Measurements from ENCODE around the gene TRAPPC2L.

The TRAPPC2L gene

DNA sequence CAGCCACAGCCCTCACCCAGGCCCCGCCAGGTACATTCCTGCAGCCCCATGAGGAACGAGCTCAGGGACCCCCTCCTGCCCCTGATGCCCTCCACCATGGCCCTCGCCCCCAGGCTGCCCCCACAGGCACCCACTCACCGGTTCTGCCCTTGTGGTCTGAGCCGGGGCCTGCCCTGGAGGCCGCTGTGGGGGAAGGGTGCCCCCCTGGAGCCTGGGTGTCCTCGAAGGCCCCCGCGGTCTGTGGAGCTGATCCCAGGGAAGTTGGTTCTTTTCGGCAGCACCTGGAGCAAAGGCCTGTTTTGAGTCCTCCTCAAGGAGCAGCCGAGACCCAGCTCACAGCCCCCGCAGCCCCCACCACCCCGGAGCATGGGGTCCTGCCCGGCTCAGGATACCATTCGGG is 7.2 kb downstream of the TRAPPC2L start:
- H3K36me3 ChIP-seq (ENCODE audit: control insufficient read depth, insufficient read depth, low read length) = peaks cover 37% of the 10 kb centered on the region
- H3K27ac ChIP-seq (ENCODE audit: low read depth, low read length) = no peak overlapping the region

DNA sequence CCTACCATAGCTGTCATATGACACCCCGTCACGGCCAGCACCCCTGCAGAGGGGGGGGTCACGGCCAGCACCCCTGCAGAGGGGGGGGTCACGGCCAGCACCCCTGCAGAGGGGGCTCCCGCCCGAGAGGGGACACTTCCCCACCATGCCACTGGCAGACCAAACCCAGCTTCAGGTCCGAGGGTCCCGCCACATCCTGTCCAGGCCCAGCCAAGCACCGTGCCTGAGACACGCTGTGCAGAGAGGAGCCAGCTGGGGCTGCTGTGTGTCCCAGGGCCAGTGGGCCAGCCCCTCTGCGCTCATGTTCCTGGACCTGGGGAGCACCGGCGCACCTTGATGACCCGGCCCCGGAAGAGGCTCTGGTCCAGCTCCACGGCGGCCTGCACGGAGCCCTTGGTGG is 7.6 kb downstream of the TRAPPC2L start:
- H3K27ac ChIP-seq (ENCODE audit: low read depth, low read length) = no peak overlapping the region
- no peaks in the 10 kb centered on the region for H3K27me3 ChIP-seq (ENCODE audit: control insufficient read depth, insufficient read depth, low read length)
- H3K4me3 ChIP-seq (ENCODE audit: low read depth, low read length) = no peak overlapping the region
- no peak overlapping the region for H3K9ac ChIP-seq (ENCODE audit: low read depth, low read length)
- peaks cover 32% of the 10 kb centered on the region for H3K36me3 ChIP-seq (ENCODE audit: control insufficient read depth, insufficient read depth, low read length)
- no peaks in the 10 kb centered on the region for H3K4me1 ChIP-seq (ENCODE audit: control insufficient read depth, insufficient read depth, low read length)
- no peaks in the 10 kb centered on the region for H3K9me3 ChIP-seq (ENCODE audit: control insufficient read depth, insufficient read depth, low read length)

More for the DNA sequence above, 7.2 kb downstream of the TRAPPC2L start:
- H3K9ac ChIP-seq (ENCODE audit: low read depth, low read length) = no peak overlapping the region
- no peak overlapping the region for H3K4me3 ChIP-seq (ENCODE audit: low read depth, low read length)
- no peaks in the 10 kb centered on the region for H3K27me3 ChIP-seq (ENCODE audit: control insufficient read depth, insufficient read depth, low read length)
- no peaks in the 10 kb centered on the region for H3K9me3 ChIP-seq (ENCODE audit: control insufficient read depth, insufficient read depth, low read length)
- H3K4me1 ChIP-seq (ENCODE audit: control insufficient read depth, insufficient read depth, low read length) = no peaks in the 10 kb centered on the region

- Histone ChIP-seq H3K4me3 (ENCODE audit: low read depth, low read length) (no peak overlapping the region), H3K9me3 (ENCODE audit: control insufficient read depth, insufficient read depth, low read length) (no peaks in the 10 kb centered on the region), H3K27me3 (ENCODE audit: control insufficient read depth, insufficient read depth, low read length) (no peaks in the 10 kb centered on the region), H3K27ac (ENCODE audit: low read depth, low read length) (no peak overlapping the region), H3K4me1 (ENCODE audit: control insufficient read depth, insufficient read depth, low read length) (no peaks in the 10 kb centered on the region), H3K36me3 (ENCODE audit: control insufficient read depth, insufficient read depth, low read length) (peaks cover 25% of the 10 kb centered on the region), H3K9ac (ENCODE audit: low read depth, low read length) (no peak overlapping the region)
These were observed 8.4 kb downstream of the TRAPPC2L start for GRCh38 chr16:88865310-88865709.

DNA sequence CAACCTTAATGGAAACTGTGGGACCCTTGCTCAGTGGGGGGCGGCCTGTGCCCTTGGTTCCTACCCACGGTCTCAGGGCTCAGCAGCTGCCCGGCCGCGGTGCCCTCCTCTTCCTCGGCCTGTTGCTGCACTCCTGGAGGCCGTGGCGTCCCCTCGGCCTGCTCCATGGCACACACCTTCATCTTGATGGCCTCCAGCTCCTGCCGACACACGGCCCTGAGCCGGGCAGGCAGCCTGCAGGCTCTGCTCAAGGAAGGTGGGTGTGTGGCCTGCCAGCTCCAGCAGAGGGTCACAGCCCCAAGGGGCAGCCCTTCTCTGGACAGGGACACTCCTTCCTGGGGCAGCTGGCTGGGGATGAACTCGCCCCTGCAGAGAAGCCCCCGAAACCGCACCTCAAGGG is 8.8 kb downstream of the TRAPPC2L start:
- Histone ChIP-seq H3K36me3 (ENCODE audit: control insufficient read depth, insufficient read depth, low read length) (peaks cover 20% of the 10 kb centered on the region), H3K9ac (ENCODE audit: low read depth, low read length) (no peak overlapping the region), H3K27ac (ENCODE audit: low read depth, low read length) (no peak overlapping the region), H3K4me3 (ENCODE audit: low read depth, low read length) (no peak overlapping the region), H3K27me3 (ENCODE audit: control insufficient read depth, insufficient read depth, low read length) (no peaks in the 10 kb centered on the region), H3K4me1 (ENCODE audit: control insufficient read depth, insufficient read depth, low read length) (no peaks in the 10 kb centered on the region), H3K9me3 (ENCODE audit: control insufficient read depth, insufficient read depth, low read length) (no peaks in the 10 kb centered on the region)

- Histone ChIP-seq H3K27me3 (ENCODE audit: control insufficient read depth, insufficient read depth, low read length) (no peaks in the 10 kb centered on the region), H3K27ac (ENCODE audit: low read depth, low read length) (no peak within 1 kb of the TSS), H3K9ac (ENCODE audit: low read depth, low read length) (no peak within 1 kb of the TSS), H3K9me3 (ENCODE audit: control insufficient read depth, insufficient read depth, low read length) (no peaks in the 10 kb centered on the region), H3K4me3 (ENCODE audit: low read depth, low read length) (no peak within 1 kb of the TSS), H3K36me3 (ENCODE audit: control insufficient read depth, insufficient read depth, low read length) (peaks cover 14% of the 10 kb centered on the region; the same call in 1 of the 2 replicates), H3K4me1 (ENCODE audit: control insufficient read depth, insufficient read depth, low read length) (no peaks in the 10 kb centered on the region)
These were observed 9.4 kb downstream of the TRAPPC2L start, which contains the start of gene PABPN1L for GRCh38 chr16:88866151-88866920. TSS of gene PABPN1L (minus strand) at chr16:88866660. CDS start at chr16:88866606, 54 bp downstream.

DNA sequence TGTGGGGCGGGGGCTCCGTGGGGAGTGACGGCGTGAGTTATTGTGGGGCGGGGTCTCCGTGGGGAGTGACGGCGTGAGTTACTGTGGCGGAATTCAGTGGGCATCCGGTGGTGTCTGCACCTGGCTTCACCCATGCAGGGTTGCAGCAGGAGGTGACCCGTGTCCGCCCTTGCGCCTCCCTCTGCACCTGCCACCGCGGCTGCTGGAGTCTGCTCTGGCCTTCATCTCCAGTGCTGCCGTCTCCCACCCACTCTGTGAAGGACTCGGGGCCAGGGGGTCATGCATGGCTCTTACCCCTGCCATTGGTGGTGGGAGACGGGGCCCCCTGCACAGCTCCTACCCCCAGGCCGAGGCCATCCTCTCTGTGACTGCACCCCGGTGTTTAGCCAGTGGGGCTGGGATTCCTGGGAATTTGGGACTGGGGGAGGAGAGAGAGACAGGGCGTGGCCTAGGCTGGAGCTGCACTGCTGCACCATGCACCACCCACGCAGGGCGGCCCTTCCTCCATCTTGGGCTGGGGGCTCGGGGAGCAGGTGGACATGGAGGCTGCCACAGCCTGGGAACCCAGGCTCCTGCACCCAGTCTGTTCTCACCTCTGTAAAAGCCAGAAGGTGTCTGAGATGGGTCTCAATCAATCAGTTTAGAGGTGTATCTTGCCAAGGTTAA is 10.8 kb downstream of the TRAPPC2L start:
- Histone ChIP-seq H3K4me3 (ENCODE audit: low read depth, low read length) (no peak overlapping the region), H3K27ac (ENCODE audit: low read depth, low read length) (no peak overlapping the region), H3K36me3 (ENCODE audit: control insufficient read depth, insufficient read depth, low read length) (0 out of 2 replicates have a peak, but pooled peaks cover 1% of the 10 kb centered on the region), H3K4me1 (ENCODE audit: control insufficient read depth, insufficient read depth, low read length) (no peaks in the 10 kb centered on the region), H3K27me3 (ENCODE audit: control insufficient read depth, insufficient read depth, low read length) (no peaks in the 10 kb centered on the region), H3K9me3 (ENCODE audit: control insufficient read depth, insufficient read depth, low read length) (no peaks in the 10 kb centered on the region), H3K9ac (ENCODE audit: low read depth, low read length) (no peak overlapping the region)

GRCh38 chr16:88868974-88869672 is 12.2 kb downstream of the TRAPPC2L start:
- no peaks in the 10 kb centered on the region for H3K36me3 ChIP-seq (ENCODE audit: control insufficient read depth, insufficient read depth, low read length)
- no peak overlapping the region for H3K4me3 ChIP-seq (ENCODE audit: low read depth, low read length)
- H3K9ac ChIP-seq (ENCODE audit: low read depth, low read length) = no peak overlapping the region
- H3K9me3 ChIP-seq (ENCODE audit: control insufficient read depth, insufficient read depth, low read length) = no peaks in the 10 kb centered on the region
- no peak overlapping the region for H3K27ac ChIP-seq (ENCODE audit: low read depth, low read length)
- no peaks in the 10 kb centered on the region for H3K27me3 ChIP-seq (ENCODE audit: control insufficient read depth, insufficient read depth, low read length)
- no peaks in the 10 kb centered on the region for H3K4me1 ChIP-seq (ENCODE audit: control insufficient read depth, insufficient read depth, low read length)

GRCh38 chr16:88869673-88869980 is 12.7 kb downstream of the TRAPPC2L start:
- Histone ChIP-seq H3K9me3 (ENCODE audit: control insufficient read depth, insufficient read depth, low read length) (no peaks in the 10 kb centered on the region), H3K9ac (ENCODE audit: low read depth, low read length) (no peak overlapping the region), H3K27ac (ENCODE audit: low read depth, low read length) (no peak overlapping the region), H3K4me3 (ENCODE audit: low read depth, low read length) (no peak overlapping the region), H3K4me1 (ENCODE audit: control insufficient read depth, insufficient read depth, low read length) (no peaks in the 10 kb centered on the region), H3K36me3 (ENCODE audit: control insufficient read depth, insufficient read depth, low read length) (no peaks in the 10 kb centered on the region), H3K27me3 (ENCODE audit: control insufficient read depth, insufficient read depth, low read length) (no peaks in the 10 kb centered on the region)

GRCh38 chr16:88870608-88871348 is 13.9 kb downstream of the TRAPPC2L start:
- Histone ChIP-seq H3K9me3 (ENCODE audit: control insufficient read depth, insufficient read depth, low read length) (no peaks in the 10 kb centered on the region), H3K9ac (ENCODE audit: low read depth, low read length) (no peak overlapping the region), H3K36me3 (ENCODE audit: control insufficient read depth, insufficient read depth, low read length) (no peaks in the 10 kb centered on the region), H3K4me1 (ENCODE audit: control insufficient read depth, insufficient read depth, low read length) (no peaks in the 10 kb centered on the region), H3K4me3 (ENCODE audit: low read depth, low read length) (no peak overlapping the region), H3K27ac (ENCODE audit: low read depth, low read length) (no peak overlapping the region), H3K27me3 (ENCODE audit: control insufficient read depth, insufficient read depth, low read length) (no peaks in the 10 kb centered on the region)

DNA sequence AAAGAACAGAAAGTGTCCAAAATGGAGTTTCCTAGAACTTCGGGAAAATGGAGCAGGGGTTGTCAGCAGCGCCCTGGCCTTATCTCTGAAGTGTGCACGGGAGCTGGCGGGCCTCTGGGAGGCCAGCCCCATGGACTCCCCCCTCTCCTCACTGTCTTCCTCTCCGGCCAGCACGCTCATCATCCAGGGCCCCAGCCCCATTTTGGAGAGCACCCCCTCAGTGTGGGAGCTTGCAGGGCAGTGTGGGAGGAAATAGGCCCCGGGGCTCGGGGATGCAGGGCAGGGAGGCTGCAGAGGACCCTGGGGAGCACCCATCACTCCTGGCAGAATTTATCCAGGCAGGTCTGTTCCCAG is 14.4 kb downstream of the TRAPPC2L start:
- Histone ChIP-seq H3K4me3 (ENCODE audit: low read depth, low read length) (no peak overlapping the region), H3K36me3 (ENCODE audit: control insufficient read depth, insufficient read depth, low read length) (no peaks in the 10 kb centered on the region), H3K4me1 (ENCODE audit: control insufficient read depth, insufficient read depth, low read length) (no peaks in the 10 kb centered on the region), H3K9ac (ENCODE audit: low read depth, low read length) (no peak overlapping the region), H3K9me3 (ENCODE audit: control insufficient read depth, insufficient read depth, low read length) (no peaks in the 10 kb centered on the region), H3K27ac (ENCODE audit: low read depth, low read length) (no peak overlapping the region), H3K27me3 (ENCODE audit: control insufficient read depth, insufficient read depth, low read length) (no peaks in the 10 kb centered on the region)
